ENCODE results near the gene LPAR6.

GRCh38 chr13:48434200-48434599, 21.3 kb upstream of the LPAR6 start:
- TF ChIP-seq EP300 (IDR thresholded peaks at IDR 0.05) = no peak
- TF ChIP-seq CTCF (IDR thresholded peaks at IDR 0.05) = no peak
